MCF 10A (cell line): ENCODE results near the gene TMEM150C. TPM values are rescaled to one million over a fixed set of nuclear protein-coding genes. Genes with fewer than 3 reads are reported as not detected.

Experiments used
- BruUV-seq: library from RNA; stranded (reverse); fragments of 400-500 nt; replicated peaks from 2 replicates; lab custom pipeline; 2021; lab: Mats Ljungman, UMichigan
- CTCF ChIA-PET: fragments of 300-600 bp; sonication (Branson Sonifier 250); formaldehyde crosslinking; extraction: SDS; loops from one replicate; lab custom pipeline; 2021; ENCODE audit warnings: antibody characterized with exemption, inconsistent platforms; lab: Yijun Ruan, JAX
- POLR2A ChIA-PET: fragments of 300-600, 350-650 bp; sonication (Branson Sonifier 250); formaldehyde crosslinking; extraction: SDS; loops from one replicate; lab custom pipeline; 2020; ENCODE audit warnings: antibody characterized with exemption, inconsistent platforms; lab: Yijun Ruan, JAX
- DNase-seq: peaks from one replicate; pipeline ENCODE4 v3.0.0-alpha.2; 2018; ENCODE audit not compliant: unreplicated experiment
- H3K27ac Mint-ChIP-seq: one replicate; pipeline ENCODE4 v1.8.0; 2022; ENCODE audit warnings: mild to moderate bottlenecking, low read depth, mixed read lengths; ENCODE audit not compliant: unreplicated experiment
- H3K27me3 Mint-ChIP-seq: one replicate; pipeline ENCODE4 v1.8.0; 2022; ENCODE audit warnings: mixed read lengths; ENCODE audit not compliant: insufficient read depth, unreplicated experiment
- H3K36me3 Mint-ChIP-seq: one replicate; pipeline ENCODE4 v1.8.0; 2022; ENCODE audit warnings: mild to moderate bottlenecking, moderate library complexity, mixed read lengths; ENCODE audit not compliant: insufficient read depth, unreplicated experiment
- H3K4me1 Mint-ChIP-seq: one replicate; pipeline ENCODE4 v1.8.0; 2022; ENCODE audit warnings: mixed read lengths; ENCODE audit not compliant: insufficient read depth, unreplicated experiment
- H3K4me3 Mint-ChIP-seq: one replicate; pipeline ENCODE4 v1.8.0; 2022; ENCODE audit warnings: mild to moderate bottlenecking, moderate library complexity, mixed read lengths; ENCODE audit not compliant: unreplicated experiment
- H3K9me3 Mint-ChIP-seq: one replicate; pipeline ENCODE4 v1.8.0; 2022; ENCODE audit warnings: mixed read lengths; ENCODE audit not compliant: unreplicated experiment
- intact Hi-C: fragments of 100-400 bp; cut with micrococcal nuclease; formaldehyde crosslinking; loops from 2 replicates; pipeline ENCODE4 v1.14.1; 2022
- total RNA-seq: library from RNA; stranded (reverse); gene quantifications from 2 replicates; pipeline ENCODE4 v1.2.3, GENCODE V29; 2022
- TF ChIP-seq, protein P1 (sequence below): fragments of 200-600 bp; IDR thresholded peaks from one replicate; pipeline ENCODE4 v1.8.0; 2022; ENCODE audit warnings: antibody characterized with exemption, mild to moderate bottlenecking; ENCODE audit not compliant: unreplicated experiment

The TMEM150C gene
- total RNA-seq, 1 experiment from 2014 or later: not detected

DNA sequence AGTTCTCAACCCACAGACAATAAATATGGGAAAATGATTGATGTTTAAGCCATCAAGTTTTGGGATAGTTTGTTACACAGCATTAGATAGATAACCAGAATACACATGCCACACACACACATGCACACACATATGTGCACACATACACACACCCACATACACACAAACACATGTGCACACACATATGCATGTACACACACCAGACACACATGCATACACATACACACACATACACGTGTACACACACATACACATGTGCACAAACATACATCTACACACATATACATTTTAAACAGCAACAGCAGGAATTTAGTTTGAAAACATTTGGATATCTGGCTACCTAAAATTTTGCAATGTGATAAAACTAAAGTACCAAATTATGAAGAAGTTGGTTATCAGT lies 42.7 kb upstream of the TMEM150C start:
- CTCF ChIA-PET: no interaction called here
- BruUV-seq: no TSS peak
- POLR2A ChIA-PET: no interaction called here
- Mint-ChIP-seq H3K27ac (no peak overlapping the region), H3K4me1 (no peaks in the 10 kb centered on the region), H3K9me3 (no peaks in the 10 kb centered on the region), H3K27me3 (no peaks in the 10 kb centered on the region), H3K4me3 (no peak overlapping the region), H3K36me3 (no peaks in the 10 kb centered on the region)
- TF ChIP-seq, protein P1, sequence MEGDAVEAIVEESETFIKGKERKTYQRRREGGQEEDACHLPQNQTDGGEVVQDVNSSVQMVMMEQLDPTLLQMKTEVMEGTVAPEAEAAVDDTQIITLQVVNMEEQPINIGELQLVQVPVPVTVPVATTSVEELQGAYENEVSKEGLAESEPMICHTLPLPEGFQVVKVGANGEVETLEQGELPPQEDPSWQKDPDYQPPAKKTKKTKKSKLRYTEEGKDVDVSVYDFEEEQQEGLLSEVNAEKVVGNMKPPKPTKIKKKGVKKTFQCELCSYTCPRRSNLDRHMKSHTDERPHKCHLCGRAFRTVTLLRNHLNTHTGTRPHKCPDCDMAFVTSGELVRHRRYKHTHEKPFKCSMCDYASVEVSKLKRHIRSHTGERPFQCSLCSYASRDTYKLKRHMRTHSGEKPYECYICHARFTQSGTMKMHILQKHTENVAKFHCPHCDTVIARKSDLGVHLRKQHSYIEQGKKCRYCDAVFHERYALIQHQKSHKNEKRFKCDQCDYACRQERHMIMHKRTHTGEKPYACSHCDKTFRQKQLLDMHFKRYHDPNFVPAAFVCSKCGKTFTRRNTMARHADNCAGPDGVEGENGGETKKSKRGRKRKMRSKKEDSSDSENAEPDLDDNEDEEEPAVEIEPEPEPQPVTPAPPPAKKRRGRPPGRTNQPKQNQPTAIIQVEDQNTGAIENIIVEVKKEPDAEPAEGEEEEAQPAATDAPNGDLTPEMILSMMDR: no peak
- intact Hi-C loops: no loop called here
- no peak for DNase-seq

DNA sequence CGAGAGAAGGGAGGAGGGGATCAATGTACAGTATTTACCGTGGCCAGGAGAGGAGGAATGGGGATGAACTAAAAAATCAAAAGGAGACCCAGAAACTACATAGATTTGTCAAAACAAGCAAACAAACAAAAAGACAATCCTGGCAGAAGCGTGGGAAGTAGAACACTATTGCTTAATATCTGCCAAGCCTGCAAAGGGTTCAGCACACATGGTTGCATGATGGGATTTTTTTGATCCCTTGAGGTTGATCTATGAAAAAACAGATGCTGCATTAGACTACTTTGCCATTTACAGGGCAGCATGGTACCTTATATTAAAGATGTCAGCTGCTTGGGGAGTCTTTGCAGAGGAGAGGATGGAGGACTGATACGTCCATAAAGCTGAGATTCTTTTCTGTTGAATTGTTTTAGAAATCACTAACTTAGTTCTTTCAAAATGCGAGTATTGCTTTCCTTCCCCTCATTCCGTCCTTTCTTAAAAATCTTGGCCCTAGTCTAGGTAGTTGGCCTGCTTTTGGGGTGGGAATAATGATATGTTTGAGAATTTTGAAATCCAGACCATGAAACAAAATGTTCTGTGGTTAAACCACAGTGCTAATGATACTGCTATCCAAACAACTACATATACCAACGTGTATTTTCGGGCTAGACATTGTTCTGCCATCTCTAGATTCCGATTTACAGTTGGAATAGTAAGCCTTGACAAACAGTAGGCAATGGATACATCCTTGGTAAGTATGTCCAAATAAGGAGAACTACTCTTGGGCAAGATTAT lies 39.6 kb upstream of the TMEM150C start:
- POLR2A ChIA-PET: no interaction called here
- Mint-ChIP-seq H3K9me3 (no peaks in the 10 kb centered on the region), H3K4me1 (no peaks in the 10 kb centered on the region), H3K36me3 (no peaks in the 10 kb centered on the region), H3K27me3 (no peaks in the 10 kb centered on the region), H3K27ac (no peak overlapping the region), H3K4me3 (no peak overlapping the region)
- TF ChIP-seq, protein P1: no peak
- no TSS peak for BruUV-seq
- intact Hi-C loops: no loop called here
- CTCF ChIA-PET: no interaction called here
- DNase-seq: peak; percentile 35

DNA sequence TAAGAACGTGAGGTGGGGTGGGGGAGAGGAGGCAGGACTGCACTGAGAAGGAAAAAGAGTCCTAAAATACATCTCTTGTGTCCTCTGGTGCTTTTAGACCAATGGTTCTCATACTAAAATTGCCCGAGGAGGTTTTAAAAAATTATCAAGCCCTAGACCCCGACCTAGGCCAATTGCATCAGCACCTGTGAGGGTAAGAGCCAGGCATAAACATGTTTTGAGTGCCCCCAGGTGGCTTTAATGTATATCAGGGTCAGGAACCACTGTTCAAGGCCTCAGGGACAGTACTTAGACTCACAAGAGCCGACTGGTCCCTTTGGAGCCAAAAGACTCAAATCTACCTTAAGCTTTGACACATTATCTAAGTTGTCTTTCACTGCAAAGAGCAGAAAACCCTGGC lies 37.5 kb upstream of the TMEM150C start:
- H3K36me3 Mint-ChIP-seq: no peaks in the 10 kb centered on the region
- no peaks in the 10 kb centered on the region for H3K9me3 Mint-ChIP-seq
- intact Hi-C loops: no loop called here
- no peak overlapping the region for H3K4me3 Mint-ChIP-seq
- CTCF ChIA-PET: no interaction called here
- H3K27me3 Mint-ChIP-seq: no peaks in the 10 kb centered on the region
- TF ChIP-seq, protein P1: no peak
- H3K4me1 Mint-ChIP-seq: no peaks in the 10 kb centered on the region
- POLR2A ChIA-PET: no interaction called here
- peak; percentile 29 for DNase-seq
- H3K27ac Mint-ChIP-seq: no peak overlapping the region
- no TSS peak for BruUV-seq

DNA sequence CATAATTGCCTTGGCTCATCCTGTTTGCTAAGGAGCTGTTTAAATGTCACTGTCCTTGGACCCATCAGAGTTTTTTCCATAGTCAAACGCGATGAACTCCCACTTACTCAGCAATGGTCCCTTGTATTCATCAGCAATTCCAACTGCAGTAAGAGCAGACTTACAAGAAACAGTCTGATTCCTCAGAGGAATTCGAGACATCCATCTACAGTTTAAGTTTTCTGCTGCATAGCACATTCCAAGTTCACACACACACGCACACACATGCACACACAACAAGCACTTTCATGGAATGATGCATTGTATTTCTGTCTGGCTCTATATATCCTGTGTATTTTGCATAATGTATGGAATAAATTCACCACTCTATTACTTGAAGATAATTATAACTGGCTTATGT lies 32.7 kb upstream of the TMEM150C start:
- Mint-ChIP-seq H3K4me1 (no peaks in the 10 kb centered on the region), H3K4me3 (no peak overlapping the region), H3K9me3 (no peaks in the 10 kb centered on the region), H3K36me3 (no peaks in the 10 kb centered on the region), H3K27me3 (peaks cover 33% of the 10 kb centered on the region), H3K27ac (no peak overlapping the region)
- intact Hi-C loops: no loop called here
- CTCF ChIA-PET: no interaction called here
- BruUV-seq: no TSS peak
- POLR2A ChIA-PET: no interaction called here
- TF ChIP-seq, protein P1: no peak
- no peak for DNase-seq
